ENCODE data around the gene NOL9. TPM values are rescaled to one million over a fixed set of nuclear protein-coding genes. Genes with fewer than 3 reads are reported as not detected.
A peak's percentile ranks its signal among the peaks of the same experiment; 100 is the strongest.

NOL9 gene
- total and polyA plus RNA-seq, 9 of the 15 experiments (the other 6 are each of a cell fraction or from before 2014, with no cell fraction given): 5.6 to 76.5 (median 47.3) TPM

- no peak for TF ChIP-seq ZBTB43 (CRISPR knock-in tag; IDR thresholded peaks at IDR 0.05)
- no peak for TF ChIP-seq KAT7 (CRISPR knock-in tag; IDR thresholded peaks at IDR 0.05; ENCODE audit: borderline replicate concordance)
- no peak for TF ChIP-seq NR4A1 (CRISPR knock-in tag; IDR thresholded peaks at IDR 0.05)
- TF ChIP-seq NR4A1 (tag; IDR thresholded peaks at IDR 0.05): no peak
- peak; percentile 71; the same call in 1 of the 2 replicates for TF ChIP-seq ZNF609 (CRISPR knock-in tag; IDR thresholded peaks at IDR 0.05; ENCODE audit: borderline replicate concordance)
- 0 out of 2 replicates have a peak, but pooled peaks have one; percentile 56 for TF ChIP-seq OTX1 (CRISPR knock-in tag; IDR thresholded peaks at IDR 0.05)
- TF ChIP-seq ZNF830 (CRISPR knock-in tag; IDR thresholded peaks at IDR 0.05): 0 out of 2 replicates have a peak, but pooled peaks have one; percentile 19
- TF ChIP-seq POLR2AphosphoS5 (IDR thresholded peaks at IDR 0.05; ENCODE audit: control insufficient read depth, insufficient read depth, low read depth, low read length): peak; percentile 5; the same call in 1 of the 2 replicates
- TF ChIP-seq NEUROD1 (IDR thresholded peaks at IDR 0.05; ENCODE audit: borderline replicate concordance, low read depth, low read length, partially characterized antibody): no peak
- TF ChIP-seq PKNOX1 (IDR thresholded peaks at IDR 0.05): no peak
- no peak for TF ChIP-seq IRF1 (CRISPR knock-in tag; IDR thresholded peaks at IDR 0.05; ENCODE audit: borderline replicate concordance)
- TF ChIP-seq MITF (IDR thresholded peaks at IDR 0.05): no peak
- TF ChIP-seq ZBTB12 (CRISPR knock-in tag; IDR thresholded peaks at IDR 0.05): no peak
- no peak for TF ChIP-seq TAL1 (IDR thresholded peaks at IDR 0.05)
These were observed 30.9 kb upstream of the NOL9 start (continued) for GRCh38 chr1:6585081-6585722.
